Neural crest cell (in vitro differentiated cells): ENCODE results near the gene MBOAT2. TPM values are rescaled to one million over a fixed set of nuclear protein-coding genes. Genes with fewer than 3 reads are reported as not detected.
"Not testable (repeated sequence)": the region's sequence is repeated elsewhere in the genome, so short reads cannot be mapped to it uniquely, and the experiment has no call there.

Source experiments
- DNase-seq: peaks from one replicate; pipeline ENCODE4 v3.0.0; 2021; ENCODE audit warnings: low read depth, mixed read lengths, low spot score
- H3K27ac Mint-ChIP-seq: one replicate; pipeline ENCODE4 v1.8.0; 2021; ENCODE audit warnings: mild to moderate bottlenecking, mixed read lengths; ENCODE audit not compliant: unreplicated experiment
- H3K27me3 Mint-ChIP-seq: 2 replicates; pipeline ENCODE4 v1.8.0; 2021; ENCODE audit warnings: low read depth, mild to moderate bottlenecking, mixed read lengths
- H3K36me3 Mint-ChIP-seq: 2 replicates; pipeline ENCODE4 v1.8.0; 2021; ENCODE audit warnings: low read depth, mild to moderate bottlenecking, mixed read lengths
- H3K4me1 Mint-ChIP-seq: 2 replicates; pipeline ENCODE4 v1.8.0; 2021; ENCODE audit warnings: mixed read lengths
- H3K4me3 Mint-ChIP-seq: one replicate; pipeline ENCODE4 v1.8.0; 2021; ENCODE audit warnings: mild to moderate bottlenecking, mixed read lengths
- H3K9me3 Mint-ChIP-seq: 2 replicates; pipeline ENCODE4 v1.8.0; 2021; ENCODE audit warnings: mixed read lengths
- CTCF ChIP-seq: fragments of 200-600 bp; sonication (generic); conservative IDR thresholded peaks from 2 replicates; pipeline ENCODE4 v1.5.0; 2021; ENCODE audit warnings: antibody characterized with exemption, mild to moderate bottlenecking
- total RNA-seq: library from RNA; stranded (reverse); gene quantifications from 2 replicates; pipeline ENCODE4 v1.2.1, GENCODE V29; 2021

The MBOAT2 gene
- total RNA-seq, 1 donor from 2014 or later, result 53.1 TPM

- H3K27ac Mint-ChIP-seq, result no peak overlapping the region
- H3K4me3 Mint-ChIP-seq, result no peak overlapping the region
- no peaks in the 10 kb centered on the region for H3K27me3 Mint-ChIP-seq
- peaks cover 22% of the 10 kb centered on the region for H3K36me3 Mint-ChIP-seq
- no peak for TF ChIP-seq CTCF
- H3K4me1 Mint-ChIP-seq, result peaks cover 27% of the 10 kb centered on the region
- no peak for DNase-seq
- no peaks in the 10 kb centered on the region for H3K9me3 Mint-ChIP-seq
These were observed 70.8 kb downstream of the MBOAT2 start for GRCh38 chr2:8932702-8933101.

DNA sequence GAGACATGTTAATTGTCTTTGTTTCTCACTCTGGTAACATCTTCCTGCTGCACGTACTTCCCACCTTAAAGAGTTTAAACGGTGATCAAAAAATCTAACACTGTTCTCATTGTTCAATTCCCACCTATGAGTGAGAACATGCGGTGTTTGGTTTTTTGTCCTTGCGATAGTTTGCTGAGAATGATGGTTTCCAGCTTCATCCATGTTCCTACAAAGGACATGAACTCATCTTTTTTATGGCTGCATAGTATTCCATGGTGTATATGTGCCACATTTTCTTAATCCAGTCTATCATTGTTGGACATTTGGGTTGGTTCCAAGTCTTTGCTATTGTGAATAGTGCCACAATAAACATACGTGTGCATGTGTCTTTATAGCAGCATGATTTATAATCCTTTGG, 73.3 kb downstream of the MBOAT2 start:
- not testable (repeated sequence) for H3K27me3 Mint-ChIP-seq, DNase-seq, H3K9me3 Mint-ChIP-seq, H3K27ac Mint-ChIP-seq, H3K4me3 Mint-ChIP-seq
- H3K4me1 Mint-ChIP-seq, result peaks cover 47% of the 10 kb centered on the region
- H3K36me3 Mint-ChIP-seq, result peaks cover 20% of the 10 kb centered on the region

GRCh38 chr2:8929128-8929527, 74.4 kb downstream of the MBOAT2 start:
- H3K9me3 Mint-ChIP-seq, result no peaks in the 10 kb centered on the region
- H3K4me1 Mint-ChIP-seq, result peaks cover 57% of the 10 kb centered on the region
- peaks cover 15% of the 10 kb centered on the region for H3K36me3 Mint-ChIP-seq

DNA sequence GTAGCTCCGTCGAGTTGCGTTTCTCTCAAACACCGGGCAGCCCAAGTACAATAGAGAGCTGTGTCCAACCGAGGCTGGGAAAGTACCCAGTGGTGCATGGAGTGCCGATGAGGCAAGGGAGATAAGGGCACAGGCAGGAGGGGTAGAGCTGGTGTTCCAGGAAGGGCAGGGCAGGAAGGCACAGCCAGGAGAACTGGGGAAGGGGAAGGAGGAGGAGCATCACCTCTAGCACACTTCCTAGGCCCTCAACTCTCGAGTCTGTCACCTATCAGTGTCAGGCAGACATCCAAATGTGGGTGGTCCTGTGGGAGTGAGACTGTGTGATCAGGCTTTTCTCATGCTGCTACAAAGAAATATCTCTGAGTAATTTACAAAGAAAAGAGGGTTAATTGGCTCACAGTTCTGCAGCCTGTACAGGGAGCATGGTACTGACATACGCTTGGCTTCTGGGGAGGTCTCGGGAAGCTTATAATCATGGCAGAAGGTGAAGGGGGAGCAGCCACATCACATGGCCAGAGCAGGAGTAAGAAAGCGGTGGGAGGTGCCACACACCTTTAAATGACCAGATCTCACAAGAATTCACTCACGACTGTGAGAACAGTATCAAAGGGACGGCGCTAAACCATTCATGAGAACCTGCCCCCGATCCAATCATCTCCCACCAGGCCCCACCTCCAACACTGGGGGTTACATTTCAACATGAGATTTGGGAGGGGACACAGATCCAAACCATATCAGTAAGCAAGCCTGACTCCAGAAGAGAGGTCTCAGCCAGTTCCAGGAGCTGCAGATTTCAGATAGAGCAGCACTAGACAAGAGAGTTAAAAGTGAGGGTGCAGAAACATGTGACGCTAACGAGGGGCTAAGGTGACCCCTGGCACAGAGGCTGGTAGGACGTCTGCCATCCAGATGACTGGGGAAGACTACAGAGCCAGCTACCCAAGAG, 75.7 kb downstream of the MBOAT2 start:
- Mint-ChIP-seq H3K4me3 (peak overlapping the region; percentile 35), H3K9me3 (no peaks in the 10 kb centered on the region), H3K27ac (peak overlapping the region; percentile 98), H3K27me3 (no peaks in the 10 kb centered on the region), H3K36me3 (peaks cover 12% of the 10 kb centered on the region), H3K4me1 (peaks cover 59% of the 10 kb centered on the region)
- DNase-seq, result no peak
- no peak for TF ChIP-seq CTCF

More at GRCh38 chr2:8929128-8929527, 74.4 kb downstream of the MBOAT2 start:
- H3K27me3 Mint-ChIP-seq, result no peaks in the 10 kb centered on the region
- DNase-seq, result no peak
- H3K27ac Mint-ChIP-seq, result no peak overlapping the region
- no peak overlapping the region for H3K4me3 Mint-ChIP-seq
- TF ChIP-seq CTCF, result no peak

DNA sequence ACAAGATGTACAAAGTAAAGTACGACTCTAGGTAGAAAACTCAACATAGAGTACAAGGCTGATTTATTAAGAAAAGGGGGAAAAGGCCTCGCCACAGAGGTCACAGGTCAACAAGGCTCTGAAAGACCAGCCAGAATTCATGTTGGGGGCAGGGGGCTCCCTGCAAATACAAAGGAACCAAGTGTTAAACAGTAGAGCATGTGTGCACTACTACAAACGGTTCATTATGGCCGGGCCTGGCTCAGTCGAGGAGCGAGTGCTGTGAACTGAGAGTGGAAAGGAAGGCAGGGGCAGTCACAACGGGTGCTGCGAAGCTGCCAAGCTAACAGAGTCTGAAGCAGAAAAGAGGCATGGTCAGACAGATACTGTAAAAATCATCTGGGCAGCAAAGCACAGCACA, 77.1 kb downstream of the MBOAT2 start:
- no peaks in the 10 kb centered on the region for H3K27me3 Mint-ChIP-seq
- no peaks in the 10 kb centered on the region for H3K9me3 Mint-ChIP-seq
- peak overlapping the region; percentile 98 for H3K27ac Mint-ChIP-seq
- H3K36me3 Mint-ChIP-seq, result peaks cover 14% of the 10 kb centered on the region
- peaks cover 67% of the 10 kb centered on the region for H3K4me1 Mint-ChIP-seq
- peak; percentile 55 for DNase-seq
- no peak for TF ChIP-seq CTCF
- peak overlapping the region; percentile 46 for H3K4me3 Mint-ChIP-seq

- H3K36me3 Mint-ChIP-seq, result peaks cover 11% of the 10 kb centered on the region
- peak overlapping the region; percentile 98 for H3K27ac Mint-ChIP-seq
- H3K4me3 Mint-ChIP-seq, result peak overlapping the region; percentile 46
- H3K9me3 Mint-ChIP-seq, result no peaks in the 10 kb centered on the region
- no peak for DNase-seq
- H3K27me3 Mint-ChIP-seq, result no peaks in the 10 kb centered on the region
- no peak for TF ChIP-seq CTCF
- H3K4me1 Mint-ChIP-seq, result peaks cover 68% of the 10 kb centered on the region
These were observed 78.1 kb downstream of the MBOAT2 start for GRCh38 chr2:8925411-8925810.
